ENCODE data around the gene GBP5.
"Not testable (repeated sequence)": the region's sequence is repeated elsewhere in the genome, so short reads cannot be mapped to it uniquely, and the experiment has no call there.

GBP5 gene, protein sequence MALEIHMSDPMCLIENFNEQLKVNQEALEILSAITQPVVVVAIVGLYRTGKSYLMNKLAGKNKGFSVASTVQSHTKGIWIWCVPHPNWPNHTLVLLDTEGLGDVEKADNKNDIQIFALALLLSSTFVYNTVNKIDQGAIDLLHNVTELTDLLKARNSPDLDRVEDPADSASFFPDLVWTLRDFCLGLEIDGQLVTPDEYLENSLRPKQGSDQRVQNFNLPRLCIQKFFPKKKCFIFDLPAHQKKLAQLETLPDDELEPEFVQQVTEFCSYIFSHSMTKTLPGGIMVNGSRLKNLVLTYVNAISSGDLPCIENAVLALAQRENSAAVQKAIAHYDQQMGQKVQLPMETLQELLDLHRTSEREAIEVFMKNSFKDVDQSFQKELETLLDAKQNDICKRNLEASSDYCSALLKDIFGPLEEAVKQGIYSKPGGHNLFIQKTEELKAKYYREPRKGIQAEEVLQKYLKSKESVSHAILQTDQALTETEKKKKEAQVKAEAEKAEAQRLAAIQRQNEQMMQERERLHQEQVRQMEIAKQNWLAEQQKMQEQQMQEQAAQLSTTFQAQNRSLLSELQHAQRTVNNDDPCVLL

GRCh38 chr1:89272269-89273041, at the start of gene GBP5:
Gene GBP5 (minus strand): TSS chr1:89272860. CDS start chr1:89269555, 3,305 bp downstream.
- DNase-seq; intact Hi-C loops (cut with DNase I): not testable (repeated sequence)

DNA sequence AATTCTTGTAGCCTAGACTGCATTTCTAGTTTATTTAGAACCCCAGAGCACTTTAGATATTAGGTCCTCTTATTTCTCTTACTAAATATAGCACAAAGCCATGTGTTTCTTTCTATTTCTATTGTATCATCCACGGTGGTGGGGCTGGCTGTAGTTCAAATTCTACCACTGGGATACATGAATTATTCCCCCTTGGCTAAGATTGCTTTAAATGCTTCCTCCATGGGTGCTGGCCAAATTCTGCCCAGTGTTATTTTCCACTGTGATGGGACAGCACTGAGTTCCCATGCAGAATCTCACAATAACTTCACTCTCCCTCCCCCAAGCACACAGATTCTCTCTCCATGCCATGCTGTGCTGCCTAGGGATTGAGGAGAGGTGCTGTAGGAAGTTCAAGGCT, 49.7 kb upstream of the GBP5 start:
- no peak for DNase-seq
- intact Hi-C loops (cut with DNase I), result no loop called here

DNA sequence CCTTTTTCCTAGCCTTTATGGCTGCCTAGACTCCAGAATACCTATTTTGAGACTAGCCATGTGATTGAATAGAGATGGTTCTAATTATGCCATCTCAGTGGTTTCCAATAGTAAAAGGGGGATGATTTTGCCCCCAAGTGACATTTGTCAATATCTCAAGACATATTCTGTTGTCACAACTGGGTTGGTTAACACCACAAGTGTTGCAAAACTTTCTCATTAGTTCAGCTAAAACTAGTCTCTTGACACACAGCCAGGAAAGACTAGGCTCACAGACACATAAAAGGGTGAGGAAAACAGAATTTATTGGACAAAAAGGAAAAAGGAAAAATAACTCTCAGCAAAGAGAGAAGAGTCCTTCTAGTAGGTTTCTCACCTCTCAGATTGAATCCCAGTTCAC, 39.9 kb upstream of the GBP5 start:
- DNase-seq, result no peak
- intact Hi-C loops (cut with DNase I), result no loop called here

GRCh38 chr1:89311757-89312156, 39.1 kb upstream of the GBP5 start:
- no peak for DNase-seq
- intact Hi-C loops (cut with DNase I), result no loop called here

DNA sequence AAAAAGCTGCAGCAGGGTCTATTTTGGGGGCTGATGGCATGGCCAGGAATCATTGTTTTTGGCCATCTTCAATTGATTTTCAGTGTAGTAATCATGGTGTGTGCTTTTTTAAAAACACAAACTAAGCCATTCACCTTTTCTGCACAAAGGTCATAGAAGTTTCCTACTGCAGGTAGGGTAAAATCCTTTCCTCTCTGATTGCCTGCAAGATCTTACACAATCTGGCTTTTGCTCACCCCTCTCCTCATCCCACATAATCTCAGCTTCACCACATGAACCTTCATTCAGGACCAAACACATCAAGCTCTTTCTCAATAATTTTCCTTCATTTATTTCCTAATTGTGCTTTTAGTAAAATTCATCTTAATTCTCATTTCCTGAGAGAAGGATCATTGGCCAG, 38.3 kb upstream of the GBP5 start:
- intact Hi-C loops (cut with DNase I), result no loop called here
- DNase-seq, result no peak

GRCh38 chr1:89310505-89310904, 37.8 kb upstream of the GBP5 start:
- intact Hi-C loops (cut with DNase I), result no loop called here
- no peak for DNase-seq

DNA sequence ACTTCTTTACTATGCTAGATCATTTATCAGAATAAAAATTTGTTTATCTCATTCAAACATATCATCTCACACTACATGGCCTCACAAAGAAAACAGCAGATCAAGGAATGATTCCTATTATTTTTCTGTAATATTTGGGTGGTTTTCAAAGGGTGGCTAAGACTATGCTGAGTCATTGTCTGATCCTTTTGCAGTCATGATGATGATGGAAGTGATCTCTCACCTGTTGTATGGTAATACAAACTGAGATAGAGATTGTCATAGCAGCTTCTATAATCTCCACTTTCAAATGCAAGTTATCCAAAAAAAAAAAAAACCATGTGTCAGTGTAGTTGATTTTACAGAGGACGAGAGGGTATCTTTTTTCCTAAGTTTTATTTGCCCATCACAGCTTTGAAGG, 37.2 kb upstream of the GBP5 start:
- no peak for DNase-seq
- intact Hi-C loops (cut with DNase I), result no loop called here

DNA sequence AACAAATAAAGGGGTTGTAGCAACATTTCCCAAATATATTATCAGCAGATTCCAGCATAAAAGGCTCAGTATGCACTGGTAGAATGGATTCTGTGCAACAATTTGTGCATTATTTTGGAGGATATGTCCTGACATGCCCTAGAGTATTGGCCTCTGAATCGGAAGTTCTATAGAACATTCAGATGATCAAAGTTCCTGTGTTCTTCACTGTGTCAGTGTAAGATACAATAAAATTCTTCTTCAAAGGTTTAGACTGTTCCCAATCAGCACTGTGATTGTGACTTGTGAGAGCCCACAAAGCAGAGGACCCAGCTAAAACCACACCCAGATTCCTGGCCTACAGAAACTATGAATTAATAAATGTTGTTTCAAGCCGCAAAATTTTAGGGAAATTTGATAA, 33.6 kb upstream of the GBP5 start:
- DNase-seq, result no peak
- intact Hi-C loops (cut with DNase I), result no loop called here

GRCh38 chr1:89305493-89305892, 32.8 kb upstream of the GBP5 start:
- intact Hi-C loops (cut with DNase I), result no loop called here

GRCh38 chr1:89304572-89305230, 32.0 kb upstream of the GBP5 start:
- no peak for DNase-seq
- intact Hi-C loops (cut with DNase I), result no loop called here

More at GRCh38 chr1:89305493-89305892, 32.8 kb upstream of the GBP5 start:
- no peak for DNase-seq

DNA sequence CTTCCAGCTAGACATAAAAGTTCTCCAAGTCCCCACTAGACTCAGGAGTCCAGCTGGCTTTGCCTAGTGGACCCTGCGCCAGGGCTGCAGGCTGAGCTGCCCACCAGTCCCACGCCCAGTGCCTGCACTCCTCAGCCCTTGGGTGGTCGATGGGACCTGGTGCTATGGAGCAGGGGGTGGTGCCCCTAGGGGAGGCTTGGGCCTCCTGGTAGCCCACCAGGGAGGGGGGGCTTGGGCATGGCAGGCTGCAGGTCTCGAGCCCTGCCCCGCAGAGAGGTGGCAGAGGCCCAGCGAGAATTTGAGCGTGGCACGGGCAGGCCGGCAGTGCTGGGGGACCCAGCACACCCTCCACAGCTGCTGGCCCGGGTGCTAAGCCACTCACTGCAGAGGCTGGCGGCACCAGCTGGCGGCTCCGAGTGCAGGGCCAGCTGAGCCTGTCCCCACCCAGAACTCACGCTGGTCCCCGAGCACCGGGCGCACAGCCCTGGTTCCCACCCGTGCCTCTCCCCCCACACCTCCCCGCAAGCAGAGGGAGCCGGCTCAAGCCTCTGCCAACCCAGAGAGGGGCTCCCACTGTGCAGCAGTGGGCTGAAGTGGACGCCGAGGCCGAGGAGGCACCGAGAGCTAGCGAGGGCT, 30.2 kb upstream of the GBP5 start:
- intact Hi-C loops (cut with DNase I), result no loop called here

DNA sequence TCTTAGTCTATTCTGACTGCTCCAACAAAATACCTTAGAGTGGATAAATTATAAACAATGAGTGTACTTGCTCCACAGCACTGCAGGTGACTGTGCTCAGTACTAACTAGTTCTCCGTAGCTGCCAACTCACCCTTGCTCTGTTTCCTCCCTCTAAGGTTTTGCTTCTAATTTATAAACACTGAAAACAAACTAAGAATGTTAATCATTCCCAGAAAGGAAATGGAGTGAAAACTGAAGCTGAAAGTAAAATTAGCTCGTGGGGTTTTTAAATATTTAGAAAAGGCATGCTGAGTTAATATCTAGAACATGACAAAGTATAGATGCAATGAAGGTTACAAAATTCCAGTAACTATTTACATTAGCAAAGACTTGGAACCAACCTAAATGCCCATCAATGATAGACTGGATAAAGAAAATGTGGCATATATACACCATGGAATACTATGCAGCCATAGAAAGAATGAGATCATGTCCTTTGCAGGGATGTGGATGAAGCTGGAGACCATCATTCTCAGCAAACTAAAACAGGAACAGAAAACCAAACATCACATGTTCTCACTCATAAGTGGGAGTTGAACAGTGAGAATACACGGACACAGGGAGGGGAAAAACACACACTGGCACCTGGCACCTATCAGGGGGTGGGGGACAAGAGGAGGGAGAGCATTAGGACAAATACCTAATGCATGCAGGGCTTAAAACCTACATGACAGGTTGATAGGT, 27.2 kb upstream of the GBP5 start:
- DNase-seq; intact Hi-C loops (cut with DNase I): not testable (repeated sequence)

More for the DNA sequence above, 30.2 kb upstream of the GBP5 start:
- DNase-seq, result no peak

DNA sequence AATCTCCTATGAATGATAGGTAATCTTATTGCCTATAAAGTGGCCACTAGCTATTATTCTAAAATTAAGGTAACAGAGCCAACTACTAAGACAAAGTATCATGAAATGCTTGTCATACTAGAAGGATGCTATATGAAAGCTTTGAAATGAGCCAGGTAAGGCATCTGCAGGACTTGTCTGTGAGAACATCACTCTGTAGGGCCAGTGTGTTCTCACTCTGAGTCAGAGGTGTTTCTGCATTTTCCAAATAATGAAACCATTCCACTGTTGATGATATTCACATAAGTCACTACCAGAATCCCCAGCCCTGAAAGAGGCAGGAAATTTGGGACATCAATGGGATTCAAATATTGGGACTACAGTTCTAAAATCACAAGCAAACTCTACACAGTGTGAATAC, 25.8 kb upstream of the GBP5 start:
- intact Hi-C loops (cut with DNase I), result no loop called here
- DNase-seq, result no peak

- intact Hi-C loops (cut with DNase I), result no loop called here
Measured at GRCh38 chr1:89295187-89295586, 22.5 kb upstream of the GBP5 start.

DNA sequence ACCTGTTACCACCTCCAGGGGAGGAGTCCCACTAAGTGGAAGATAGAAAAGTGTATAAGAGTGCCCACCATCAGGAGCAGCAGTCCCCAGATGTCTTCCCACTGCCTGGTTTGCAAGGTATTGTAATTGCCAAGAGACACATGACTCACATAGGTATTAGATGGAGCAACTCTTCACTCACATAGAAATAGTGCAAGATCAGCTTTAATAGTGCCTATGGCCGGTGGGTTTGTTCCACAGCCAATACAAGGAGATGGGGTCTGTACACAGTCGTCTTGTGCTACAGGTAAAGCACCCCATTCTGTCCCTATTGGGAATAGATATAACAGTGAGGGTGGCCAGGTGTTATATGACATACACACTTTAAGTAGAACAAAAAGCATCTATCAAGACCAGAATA, 18.6 kb upstream of the GBP5 start:
- intact Hi-C loops (cut with DNase I), result no loop called here
- DNase-seq, result no peak

More at GRCh38 chr1:89295187-89295586, 22.5 kb upstream of the GBP5 start:
- no peak for DNase-seq

GRCh38 chr1:89288051-89288340, 15.3 kb upstream of the GBP5 start:
- intact Hi-C loops (cut with DNase I), result no loop called here
- no peak for DNase-seq

- intact Hi-C loops (cut with DNase I), result no loop called here
- no peak for DNase-seq
Measured at GRCh38 chr1:89287181-89288050, 14.8 kb upstream of the GBP5 start.

- intact Hi-C loops (cut with DNase I), result no loop called here
- DNase-seq, result no peak
Measured at GRCh38 chr1:89286549-89287180, 14.0 kb upstream of the GBP5 start.
